Keratinocyte (primary cell): ENCODE results near the gene GIT2. TPM values are rescaled to one million over a fixed set of nuclear protein-coding genes. Genes with fewer than 3 reads are reported as not detected.

Experiments
- DNase-seq: peaks from one replicate; pipeline ENCODE4 v3.0.0-alpha.2; 2011; ENCODE audit warnings: low read depth, missing footprints, low spot score
- FAIRE-seq: peaks from 2 replicates; lab custom pipeline; 2011; peaks lifted over from hg19 to GRCh38; lab: Jason Lieb, UNC
- H2AFZ ChIP-seq: 2 replicates; pipeline ENCODE4 v1.6.0; 2012; ENCODE audit warnings: low read length, control low read depth, inconsistent platforms; ENCODE audit not compliant: control insufficient read depth
- H3K27ac ChIP-seq: 2 replicates; pipeline ENCODE4 v1.5.1; 2011; ENCODE audit warnings: low read length; ENCODE audit not compliant: control insufficient read depth, insufficient read depth
- H3K27me3 ChIP-seq: 3 replicates; pipeline ENCODE4 v1.6.0; 2011; ENCODE audit warnings: low read length; ENCODE audit not compliant: control insufficient read depth, insufficient read depth; ENCODE audit errors: extremely low read depth
- H3K36me3 ChIP-seq, 2 experiments: 2 replicates in 1 of 2; 3 replicates in 1 of 2; pipeline ENCODE4 v1.5.1; 2011; ENCODE audit warnings: low read length in 2 of 2, mild to moderate bottlenecking in 1 of 2; ENCODE audit not compliant: control insufficient read depth in 2 of 2, insufficient read depth in 2 of 2; ENCODE audit errors: extremely low read depth in 1 of 2
- H3K4me1 ChIP-seq: 3 replicates; pipeline ENCODE4 v1.5.1; 2011; ENCODE audit warnings: low read length; ENCODE audit not compliant: control insufficient read depth, insufficient read depth; ENCODE audit errors: extremely low read depth
- H3K4me2 ChIP-seq: 3 replicates; pipeline ENCODE4 v1.6.0; 2011; ENCODE audit warnings: low read depth, low read length; ENCODE audit not compliant: control insufficient read depth, insufficient read depth; ENCODE audit errors: extremely low read depth
- H3K4me3 ChIP-seq, 3 experiments: fragments of 200-600 bp in 1 of 3; sonication (generic) in 1 of 3; 2 replicates in 2 of 3; 3 replicates in 1 of 3; pipeline ENCODE4 v1.5.1; 2011 to 2016; ENCODE audit warnings: low read length in 3 of 3, mild to moderate bottlenecking in 3 of 3, control low read depth in 2 of 3, inconsistent platforms in 1 of 3, low read depth in 1 of 3, mixed read lengths in 1 of 3, mixed run types in 1 of 3, moderate library complexity in 1 of 3; ENCODE audit not compliant: control insufficient read depth in 2 of 3, insufficient read depth in 2 of 3; ENCODE audit errors: extremely low read depth in 1 of 3
- H3K79me2 ChIP-seq: 2 replicates; pipeline ENCODE4 v1.6.0; 2012; ENCODE audit warnings: low read length; ENCODE audit not compliant: control insufficient read depth, insufficient read depth
- H3K9ac ChIP-seq: 3 replicates; pipeline ENCODE4 v1.6.0; 2011; ENCODE audit warnings: low read length; ENCODE audit not compliant: control insufficient read depth, insufficient read depth; ENCODE audit errors: extremely low read depth
- H3K9me1 ChIP-seq: 3 replicates; pipeline ENCODE4 v1.6.0; 2011; ENCODE audit warnings: low read length; ENCODE audit not compliant: control insufficient read depth, insufficient read depth; ENCODE audit errors: extremely low read depth
- H3K9me3 ChIP-seq: 2 replicates; pipeline ENCODE4 v1.5.1; 2012; ENCODE audit warnings: low read depth, low read length; ENCODE audit not compliant: control insufficient read depth
- H4K20me1 ChIP-seq: 3 replicates; pipeline ENCODE4 v1.6.0; 2011; ENCODE audit warnings: low read length; ENCODE audit not compliant: control insufficient read depth, insufficient read depth; ENCODE audit errors: extremely low read depth
- CTCF ChIP-seq, 3 experiments: IDR thresholded peaks in 1 of 3; conservative IDR thresholded peaks in 1 of 3; optimal IDR thresholded peaks in 1 of 3; 2 replicates in 2 of 3; 3 replicates in 1 of 3; pipeline versions ENCODE3 to v1.5.1; 2011; ENCODE audit warnings: low read length in 3 of 3, mild to moderate bottlenecking in 3 of 3, moderate library complexity in 2 of 3, control low read depth in 1 of 3, inconsistent platforms in 1 of 3; ENCODE audit not compliant: insufficient read depth in 2 of 3; ENCODE audit errors: extremely low read depth in 1 of 3
- EZH2 ChIP-seq: IDR thresholded peaks from one replicate; pipeline ENCODE4 v1.6.1; 2012; ENCODE audit warnings: inconsistent platforms, mild to moderate bottlenecking, low read length, moderate library complexity
- dilution Hi-C: fragments of 300-500 bp; cut with MboI; formaldehyde crosslinking; loops from one replicate; pipeline ENCODE4 v1.7.0; 2020; ENCODE audit warnings: low sequenced_read_pairs; ENCODE audit not compliant: extremely low pct_ligation_motif_present
- polyA plus RNA-seq, 5 experiments: library from polyadenylated mRNA; depleted of rRNA in 3 of 5; stranded (reverse) in 3 of 5; stranded (forward) in 1 of 5; unstranded in 1 of 5; fragments of >200 nt; gene quantifications; 1 replicate in 1 of 5; 2 replicates in 3 of 5; 3 replicates in 1 of 5; pipeline versions ENCODE4 v1.2.1 to v1.2.3, GENCODE V29; 2011 to 2012; ENCODE audit warnings: missing spikeins in 2 of 5, low read depth in 1 of 5, low replicate concordance in 1 of 5

GIT2 gene
- polyA plus RNA-seq, 1 donor (not counting 4 experiments of a cell fraction or from before 2014, with no cell fraction given), result 25.9 TPM

- no peaks in the 10 kb centered on the region for H3K9me1 ChIP-seq
- H3K36me3 ChIP-seq, result peaks cover 35% of the 10 kb centered on the region in 2 experiments
- no peak overlapping the region for H3K27ac ChIP-seq
- no peak overlapping the region for H3K9ac ChIP-seq
- H3K27me3 ChIP-seq, result no peaks in the 10 kb centered on the region
- dilution Hi-C loops, result no loop called here
- H3K9me3 ChIP-seq, result no peaks in the 10 kb centered on the region
- peaks cover 2% of the 10 kb centered on the region for H4K20me1 ChIP-seq
- H3K4me3 ChIP-seq, result no peak overlapping the region
- DNase-seq (no peak), FAIRE-seq (no peak)
- peaks cover 14% of the 10 kb centered on the region for H3K4me1 ChIP-seq
- TF ChIP-seq EZH2, result no peak
- no peak for TF ChIP-seq CTCF (optimal IDR thresholded peaks at IDR 0.05 in 1 of 3, IDR thresholded peaks at IDR 0.05 in 1 of 3, conservative IDR thresholded peaks at IDR 0.05 in 1 of 3; ENCODE audit: extremely low read depth in 1 of 3, insufficient read depth in 2 of 3, low read length in 3 of 3)
- H3K79me2 ChIP-seq, result peaks cover 14% of the 10 kb centered on the region
- no peak overlapping the region for H3K4me2 ChIP-seq
- no peak overlapping the region for H2AFZ ChIP-seq
These were observed 41.1 kb upstream of the GIT2 start for GRCh38 chr12:110037315-110037714.

DNA sequence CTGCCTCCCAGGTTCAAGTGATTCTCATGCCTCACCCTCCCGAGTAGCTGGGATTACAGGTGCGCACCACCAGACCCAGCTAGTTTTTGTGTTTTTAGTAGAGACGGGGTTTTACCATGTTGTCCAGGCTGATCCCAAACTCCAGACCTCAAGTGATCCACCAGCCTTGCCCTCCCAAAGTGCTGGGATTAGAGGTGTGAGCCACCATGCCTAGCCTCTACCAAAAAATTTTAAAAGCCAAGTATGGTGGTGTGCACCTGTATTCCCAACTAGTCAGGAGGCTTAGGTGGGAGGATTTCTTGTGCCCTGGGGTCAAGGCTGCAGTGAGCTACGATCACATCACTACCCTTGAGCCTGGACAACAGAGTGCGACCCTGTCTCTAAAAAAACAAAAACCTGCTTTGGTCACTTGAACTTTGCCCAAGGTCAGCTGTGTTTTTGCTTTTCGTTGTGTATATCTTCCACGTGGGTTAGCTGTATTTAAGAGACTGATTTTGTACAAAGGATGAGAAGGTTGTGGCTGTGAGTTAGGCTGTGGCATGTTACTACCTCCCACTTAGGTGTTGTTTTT is 39.5 kb upstream of the GIT2 start:
- no peak overlapping the region for H3K27ac ChIP-seq
- H3K4me1 ChIP-seq, result peaks cover 14% of the 10 kb centered on the region
- no peaks in the 10 kb centered on the region for H3K9me1 ChIP-seq
- no peak overlapping the region for H3K4me2 ChIP-seq
- DNase-seq, result no peak
- dilution Hi-C loops, result no loop called here
- no peak overlapping the region for H3K4me3 ChIP-seq
- H3K9ac ChIP-seq, result no peak overlapping the region
- no peaks in the 10 kb centered on the region for H3K9me3 ChIP-seq
- H4K20me1 ChIP-seq, result peaks cover 2% of the 10 kb centered on the region
- peaks cover 10% of the 10 kb centered on the region for H3K79me2 ChIP-seq
- no peak for FAIRE-seq
- H3K36me3 ChIP-seq, result peaks cover 34 to 37% of the 10 kb centered on the region in 2 experiments
- H2AFZ ChIP-seq, result no peak overlapping the region
- no peak for TF ChIP-seq CTCF (optimal IDR thresholded peaks at IDR 0.05 in 1 of 3, IDR thresholded peaks at IDR 0.05 in 1 of 3, conservative IDR thresholded peaks at IDR 0.05 in 1 of 3; ENCODE audit: extremely low read depth in 1 of 3, insufficient read depth in 2 of 3, low read length in 3 of 3)
- TF ChIP-seq EZH2, result no peak
- H3K27me3 ChIP-seq, result no peaks in the 10 kb centered on the region
